HG03354 (cell line): ENCODE measurements around the gene DDX51.
"Not testable (repeated sequence)": the region's sequence is repeated elsewhere in the genome, so short reads cannot be mapped to it uniquely, and the experiment has no call there.

Source experiments
- ATAC-seq: cut with Tn5 transposase; IDR thresholded peaks from one replicate; pipeline ENCODE4 v1.9.1; 2021; ENCODE audit warnings: mild to moderate bottlenecking; ENCODE audit not compliant: unreplicated experiment, poor library complexity, severe bottlenecking

DDX51 gene

GRCh38 chr12:132125736-132126135 lies 18.4 kb downstream of the DDX51 start:
- no peak for ATAC-seq

GRCh38 chr12:132124766-132125425 lies 19.2 kb downstream of the DDX51 start:
- ATAC-seq: no peak

- ATAC-seq: no peak
These were observed 20.0 kb downstream of the DDX51 start for GRCh38 chr12:132123970-132124765.

- no peak for ATAC-seq
These were observed 22.8 kb downstream of the DDX51 start for GRCh38 chr12:132121283-132121682.

- no peak for ATAC-seq
These were observed 25.2 kb downstream of the DDX51 start for GRCh38 chr12:132118876-132119275.

GRCh38 chr12:132117558-132117875 lies 26.6 kb downstream of the DDX51 start:
- no peak for ATAC-seq

GRCh38 chr12:132116709-132117557 lies 27.2 kb downstream of the DDX51 start:
- ATAC-seq: no peak

- no peak for ATAC-seq
These were observed 28.6 kb downstream of the DDX51 start for GRCh38 chr12:132115500-132115899.

GRCh38 chr12:132114667-132115066 lies 29.5 kb downstream of the DDX51 start:
- ATAC-seq: no peak

- no peak for ATAC-seq
These were observed 32.3 kb downstream of the DDX51 start for GRCh38 chr12:132111654-132112304.

GRCh38 chr12:132110677-132111076 lies 33.4 kb downstream of the DDX51 start:
- no peak for ATAC-seq

GRCh38 chr12:132109741-132110140 lies 34.4 kb downstream of the DDX51 start:
- no peak for ATAC-seq

GRCh38 chr12:132108211-132108832 lies 35.8 kb downstream of the DDX51 start:
- ATAC-seq: no peak

GRCh38 chr12:132106921-132107320 lies 37.2 kb downstream of the DDX51 start:
- ATAC-seq: no peak

GRCh38 chr12:132105467-132105866 lies 38.7 kb downstream of the DDX51 start:
- no peak for ATAC-seq

GRCh38 chr12:132103542-132104308 lies 40.4 kb downstream of the DDX51 start:
- ATAC-seq: no peak

GRCh38 chr12:132103072-132103471 lies 41.0 kb downstream of the DDX51 start:
- not testable (repeated sequence) for ATAC-seq

- ATAC-seq: no peak
These were observed 41.8 kb downstream of the DDX51 start for GRCh38 chr12:132102297-132102696.
